SK-N-SH (cell line): ENCODE data around the gene THADA.

Source experiments
- CTCF ChIP-seq: fragments of 200-600 bp; sonication (generic); IDR thresholded peaks from 2 replicates; pipeline ENCODE4 v1.6.1; 2017; ENCODE audit warnings: antibody characterized with exemption, mild to moderate bottlenecking, moderate library complexity
- FOXJ3 ChIP-seq: sonication (generic); formaldehyde crosslinking; IDR thresholded peaks from 2 replicates; pipeline ENCODE4 v1.5.1; 2020; ENCODE audit warnings: mild to moderate bottlenecking, missing genetic modification reagents
- MXI1 ChIP-seq: IDR thresholded peaks from 2 replicates; pipeline ENCODE4 v1.6.1; 2012; ENCODE audit warnings: mild to moderate bottlenecking, low read depth, low read length, improper control_type of control experiment

- TF ChIP-seq CTCF, result no peak
- TF ChIP-seq MXI1, result no peak
- no peak for TF ChIP-seq FOXJ3 (CRISPR knock-in tag)
These were observed 255.8 kb downstream of the THADA start for GRCh38 chr2:43340066-43340465.
